SK-N-SH (cell line): ENCODE results near the gene KCNK6. TPM values are rescaled to one million over a fixed set of nuclear protein-coding genes. Genes with fewer than 3 reads are reported as not detected.
A peak's percentile ranks its signal among the peaks of the same experiment; 100 is the strongest.

Source experiments
- CTCF ChIA-PET: fragments of 300-600, 350-600 bp; formaldehyde crosslinking; extraction: SDS; loops from one replicate; lab custom pipeline; 2021; lab: Yijun Ruan, JAX
- POLR2A ChIA-PET: fragments of 350-600 bp; sonication (Branson Sonifier 250); formaldehyde crosslinking; extraction: SDS; loops from one replicate; lab custom pipeline; 2020; ENCODE audit warnings: antibody characterized with exemption, inconsistent platforms; lab: Yijun Ruan, JAX
- DNase-seq: peaks from one replicate; pipeline ENCODE4 v3.0.0; 2012
- H2AFZ ChIP-seq: fragments of 200-600 bp; sonication (generic); 2 replicates; pipeline ENCODE4 v1.8.1; 2016; ENCODE audit warnings: antibody characterized with exemption, mild to moderate bottlenecking, low read depth
- H3F3A ChIP-seq: fragments of 200-600 bp; sonication (generic); replicated peaks from 2 replicates; pipeline ENCODE3; 2016; ENCODE audit warnings: antibody characterized with exemption, mild to moderate bottlenecking; ENCODE audit not compliant: insufficient read depth
- H3K27ac ChIP-seq, 2 experiments: fragments of 200-500 bp in 1 of 2; fragments of 200-600 bp in 1 of 2; sonication (Bioruptor generic) in 1 of 2; sonication (generic), shearing (Covaris generic) in 1 of 2; 2 replicates each; pipeline versions ENCODE4 v1.5.1 to v1.6.1; 2014 to 2016; ENCODE audit warnings: low read depth in 2 of 2, inconsistent platforms in 1 of 2, low read length in 1 of 2, mild to moderate bottlenecking in 1 of 2, mixed read lengths in 1 of 2
- H3K27me3 ChIP-seq: fragments of 200-600 bp; sonication (generic), shearing (Covaris generic); 2 replicates; pipeline ENCODE4 v1.6.1; 2016; ENCODE audit warnings: mixed run types; ENCODE audit not compliant: insufficient read depth
- H3K36me3 ChIP-seq, 2 experiments: fragments of 200-500 bp in 1 of 2; fragments of 200-600 bp in 1 of 2; sonication (Bioruptor generic) in 1 of 2; sonication (generic) in 1 of 2; replicated peaks in 1 of 2; 2 replicates each; pipeline versions ENCODE3 to v1.5.1; 2014 to 2016; ENCODE audit warnings: low read length in 1 of 2, mild to moderate bottlenecking in 1 of 2; ENCODE audit not compliant: insufficient read depth in 2 of 2, control insufficient read depth in 1 of 2
- H3K4me1 ChIP-seq, 2 experiments: fragments of 200-500 bp in 1 of 2; fragments of 200-600 bp in 1 of 2; sonication (Bioruptor generic) in 1 of 2; sonication (generic), shearing (Covaris generic) in 1 of 2; 2 replicates each; pipeline versions ENCODE4 v1.5.1 to v1.6.1; 2014 to 2016; ENCODE audit warnings: low read depth in 1 of 2, low read length in 1 of 2, mixed run types in 1 of 2; ENCODE audit not compliant: insufficient read depth in 2 of 2, control insufficient read depth in 1 of 2
- H3K4me2 ChIP-seq: fragments of 200-600 bp; sonication (generic), shearing (Covaris generic); 2 replicates; pipeline ENCODE4 v1.6.1; 2017; ENCODE audit warnings: mixed run types
- H3K4me3 ChIP-seq, 2 experiments: fragments of 200-500 bp in 1 of 2; fragments of 200-600 bp in 1 of 2; sonication (Bioruptor generic) in 1 of 2; sonication (generic), shearing (Covaris generic) in 1 of 2; 2 replicates each; pipeline versions ENCODE4 v1.5.1 to v1.8.1; 2014 to 2016; ENCODE audit warnings: low read depth in 2 of 2, inconsistent platforms in 1 of 2, low read length in 1 of 2, mild to moderate bottlenecking in 1 of 2, mixed read lengths in 1 of 2, moderate library complexity in 1 of 2
- H3K79me2 ChIP-seq: fragments of 200-600 bp; sonication (generic); 2 replicates; pipeline ENCODE4 v1.8.1; 2017; ENCODE audit warnings: mild to moderate bottlenecking; ENCODE audit not compliant: insufficient read depth
- H3K9ac ChIP-seq: fragments of 200-600 bp; sonication (generic); 2 replicates; pipeline ENCODE4 v1.6.1; 2017; ENCODE audit warnings: mixed run types
- H3K9me2 ChIP-seq: fragments of 200-600 bp; sonication (generic); 2 replicates; pipeline ENCODE4 v1.6.1; 2017; ENCODE audit warnings: mixed run types
- H3K9me3 ChIP-seq: fragments of 200-600 bp; sonication (generic); 2 replicates; pipeline ENCODE4 v1.6.1; 2017; ENCODE audit warnings: mixed run types, mild to moderate bottlenecking, moderate library complexity
- H4K20me1 ChIP-seq: fragments of 200-600 bp; sonication (generic); 2 replicates; pipeline ENCODE4 v1.6.1; 2017; ENCODE audit warnings: mild to moderate bottlenecking, mixed run types; ENCODE audit not compliant: insufficient read depth
- EP300 ChIP-seq, 2 experiments: IDR thresholded peaks; 2 replicates each; pipeline versions ENCODE4 v1.4.0 to v1.6.1; 2012; ENCODE audit warnings: borderline replicate concordance in 1 of 2, low read depth in 1 of 2, low read length in 1 of 2
- FOSL2 ChIP-seq: IDR thresholded peaks from 2 replicates; pipeline ENCODE4 v1.4.0; 2012; ENCODE audit warnings: low read depth, mild to moderate bottlenecking, moderate library complexity, borderline replicate concordance
- FOXJ3 ChIP-seq: sonication (generic); formaldehyde crosslinking; IDR thresholded peaks from 2 replicates; pipeline ENCODE4 v1.5.1; 2020; ENCODE audit warnings: mild to moderate bottlenecking, missing genetic modification reagents
- FOXM1 ChIP-seq: IDR thresholded peaks from 2 replicates; pipeline ENCODE4 v1.4.0; 2012; ENCODE audit warnings: low read depth, mild to moderate bottlenecking
- GABPA ChIP-seq: IDR thresholded peaks from 2 replicates; pipeline ENCODE4 v1.4.0; 2012; ENCODE audit warnings: low read depth, mild to moderate bottlenecking
- JUND ChIP-seq: IDR thresholded peaks from 2 replicates; pipeline ENCODE4 v1.4.0; 2012
- MXI1 ChIP-seq: IDR thresholded peaks from 2 replicates; pipeline ENCODE4 v1.6.1; 2012; ENCODE audit warnings: mild to moderate bottlenecking, low read depth, low read length, improper control_type of control experiment
- NRF1 ChIP-seq: IDR thresholded peaks from 2 replicates; pipeline ENCODE4 v1.6.1; 2012; ENCODE audit warnings: low read depth, mild to moderate bottlenecking, low read length
- POLR2AphosphoS5 ChIP-seq: IDR thresholded peaks from 2 replicates; pipeline ENCODE4 v1.6.1; 2012; ENCODE audit warnings: low read depth, low read length
- RAD21 ChIP-seq: IDR thresholded peaks from 2 replicates; pipeline ENCODE4 v1.6.1; 2012; ENCODE audit warnings: mild to moderate bottlenecking, low read length
- RCOR1 ChIP-seq: fragments of 150-350 bp; IDR thresholded peaks from 2 replicates; pipeline ENCODE4 v1.6.1; 2017; ENCODE audit warnings: antibody characterized with exemption, low read length
- RFX5 ChIP-seq: IDR thresholded peaks from 2 replicates; pipeline ENCODE4 v1.6.1; 2012; ENCODE audit warnings: mild to moderate bottlenecking, improper control_type of control experiment, low read length
- RXRA ChIP-seq: IDR thresholded peaks from 2 replicates; pipeline ENCODE4 v1.4.0; 2012; ENCODE audit warnings: low read depth, mild to moderate bottlenecking, borderline replicate concordance
- SIN3A ChIP-seq: IDR thresholded peaks from 2 replicates; pipeline ENCODE4 v1.6.1; 2012; ENCODE audit warnings: low read depth, mild to moderate bottlenecking, low read length, moderate library complexity, borderline replicate concordance
- SMC3 ChIP-seq: IDR thresholded peaks from 2 replicates; pipeline ENCODE4 v1.6.1; 2012; ENCODE audit warnings: low read depth, low read length, improper control_type of control experiment
- TAF1 ChIP-seq: IDR thresholded peaks from 2 replicates; pipeline ENCODE4 v1.6.1; 2012; ENCODE audit warnings: low read depth, mild to moderate bottlenecking, low read length, moderate library complexity, borderline replicate concordance
- TCF12 ChIP-seq: IDR thresholded peaks from 2 replicates; pipeline ENCODE4 v1.4.0; 2012
- USF1 ChIP-seq: IDR thresholded peaks from 2 replicates; pipeline ENCODE4 v1.4.0; 2012; ENCODE audit warnings: low read depth, borderline replicate concordance
- YY1 ChIP-seq: IDR thresholded peaks from 2 replicates; pipeline ENCODE4 v1.4.0; 2012; ENCODE audit warnings: low read depth, mild to moderate bottlenecking
- WGBS: methylation state at CpG from one replicate; pipeline ENCODE4 v1.1.6; 2017; ENCODE audit warnings: low lambda C conversion rate; 5-methylcytosine and 5-hydroxymethylcytosine counted together
- polyA plus RNA-seq, 3 experiments: library from polyadenylated mRNA; depleted of rRNA; stranded (reverse); fragments of >200 nt; gene quantifications; 2 replicates each; pipeline ENCODE4 v1.2.3, GENCODE V29; 2012
- TF ChIP-seq, protein P1 (sequence below): IDR thresholded peaks from 2 replicates; pipeline ENCODE4 v1.4.0; 2012; ENCODE audit warnings: low read depth
- TF ChIP-seq, protein P2 (sequence below): IDR thresholded peaks from 2 replicates; pipeline ENCODE4 v1.4.0; 2012; ENCODE audit warnings: low read depth, borderline replicate concordance

KCNK6 gene
- polyA plus RNA-seq, 1 of the 3 experiments (the other 2 are of a cell fraction), result 0.26 TPM

GRCh38 chr19:38371081-38371480 lies 51.4 kb downstream of the KCNK6 start:
- Histone ChIP-seq H3K27ac (no peak overlapping the region), H3K9ac (no peak overlapping the region), H3F3A (no peaks in the 10 kb centered on the region), H3K79me2 (peaks cover 14% of the 10 kb centered on the region), H3K27me3 (no peaks in the 10 kb centered on the region), H3K9me3 (no peaks in the 10 kb centered on the region), H4K20me1 (peaks cover 7% of the 10 kb centered on the region), H3K9me2 (no peaks in the 10 kb centered on the region), H3K4me3 (no peak overlapping the region)
- WGBS, result 64% methylated on average over 6 of the region's 6 CpGs
- ChIA-PET POLR2A (no interaction called here), CTCF (interaction anchor here (0.6 kb wide), 1 partner anchor 32 kb away, joined by 3 read pairs; the partner anchor contains the start of gene FAM98C)
- TF ChIP-seq FOXJ3 (CRISPR knock-in tag), result no peak
- TF ChIP-seq SMC3, result no peak
- no peak for TF ChIP-seq RFX5
- TF ChIP-seq, protein P1, sequence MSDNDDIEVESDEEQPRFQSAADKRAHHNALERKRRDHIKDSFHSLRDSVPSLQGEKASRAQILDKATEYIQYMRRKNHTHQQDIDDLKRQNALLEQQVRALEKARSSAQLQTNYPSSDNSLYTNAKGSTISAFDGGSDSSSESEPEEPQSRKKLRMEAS, result no peak
- no peak for TF ChIP-seq NRF1
- TF ChIP-seq GABPA, result no peak
- no peak for TF ChIP-seq RAD21
- TF ChIP-seq YY1, result no peak
- no peak for TF ChIP-seq TAF1
- TF ChIP-seq RXRA, result no peak
- TF ChIP-seq FOSL2, result no peak
- no peak for TF ChIP-seq MXI1
- TF ChIP-seq RCOR1, result no peak
- TF ChIP-seq EP300 (IDR thresholded peaks at IDR 0.05; ENCODE audit: borderline replicate concordance in 1 of 2, low read depth in 1 of 2, low read length in 1 of 2), result no peak
- TF ChIP-seq SIN3A, result no peak
- TF ChIP-seq, all 33 proteins: peak for 0
- Histone ChIP-seq H3K4me1 (peaks cover 2 to 6% of the 10 kb centered on the region in 2 experiments; a peak in 3 of 4 replicates), H3K36me3 (no peaks in the 10 kb centered on the region), H2AFZ (no peak overlapping the region), H3K4me2 (no peak overlapping the region)
- DNase-seq, result no peak

GRCh38 chr19:38373907-38374331 lies 54.3 kb downstream of the KCNK6 start:
- peaks cover 24% of the 10 kb centered on the region for H4K20me1 ChIP-seq
- H3K36me3 ChIP-seq, result peaks cover 4 to 13% of the 10 kb centered on the region in 2 experiments
- H3K4me1 ChIP-seq, result peaks cover 6 to 14% of the 10 kb centered on the region in 2 experiments; a peak in 3 of 4 replicates
- H3K4me3 ChIP-seq, result peak overlapping the region; percentile 39 to 91
- H2AFZ ChIP-seq, result peak overlapping the region; percentile 97
- CTCF ChIA-PET, result interaction anchor here (0.6 to 1.9 kb wide), 11 partner anchors 11 to 472 kb away, joined by 3 to 12 read pairs (median 3); partner anchors contain the start of genes CATSPERG and FAM98C
- peak overlapping the region; percentile 51 to 87 for H3K27ac ChIP-seq
- H3K9me3 ChIP-seq, result no peaks in the 10 kb centered on the region
- DNase-seq, result no peak
- 77% methylated on average over 6 of the region's 6 CpGs for WGBS
- no peaks in the 10 kb centered on the region for H3K27me3 ChIP-seq
- H3K9ac ChIP-seq, result peak overlapping the region; percentile 33; the same call in 1 of the 2 replicates
- H3K4me2 ChIP-seq, result peak overlapping the region; percentile 83
- no peaks in the 10 kb centered on the region for H3F3A ChIP-seq
- POLR2A ChIA-PET, result interaction anchor here (0.6 to 3.6 kb wide), 11 partner anchors 11 to 1062 kb away, joined by 3 to 29 read pairs (median 4); partner anchors contain the start of genes CATSPERG, EIF3K, GGN and RPS16
- peaks cover 42% of the 10 kb centered on the region for H3K79me2 ChIP-seq
- H3K9me2 ChIP-seq, result no peaks in the 10 kb centered on the region
- TF ChIP-seq JUND (no peak), USF1 (no peak), FOXM1 (no peak), TAF1 (no peak; the same call in 1 of the 2 replicates), TCF12 (no peak), MXI1 (no peak), GABPA (no peak), RAD21 (no peak), POLR2AphosphoS5 (no peak), RCOR1 (no peak), RXRA (no peak), EP300 (IDR thresholded peaks at IDR 0.05; ENCODE audit: borderline replicate concordance in 1 of 2, low read depth in 1 of 2, low read length in 1 of 2) (no peak), SMC3 (no peak)
- TF ChIP-seq, protein P1, result no peak
- TF ChIP-seq, protein P2, sequence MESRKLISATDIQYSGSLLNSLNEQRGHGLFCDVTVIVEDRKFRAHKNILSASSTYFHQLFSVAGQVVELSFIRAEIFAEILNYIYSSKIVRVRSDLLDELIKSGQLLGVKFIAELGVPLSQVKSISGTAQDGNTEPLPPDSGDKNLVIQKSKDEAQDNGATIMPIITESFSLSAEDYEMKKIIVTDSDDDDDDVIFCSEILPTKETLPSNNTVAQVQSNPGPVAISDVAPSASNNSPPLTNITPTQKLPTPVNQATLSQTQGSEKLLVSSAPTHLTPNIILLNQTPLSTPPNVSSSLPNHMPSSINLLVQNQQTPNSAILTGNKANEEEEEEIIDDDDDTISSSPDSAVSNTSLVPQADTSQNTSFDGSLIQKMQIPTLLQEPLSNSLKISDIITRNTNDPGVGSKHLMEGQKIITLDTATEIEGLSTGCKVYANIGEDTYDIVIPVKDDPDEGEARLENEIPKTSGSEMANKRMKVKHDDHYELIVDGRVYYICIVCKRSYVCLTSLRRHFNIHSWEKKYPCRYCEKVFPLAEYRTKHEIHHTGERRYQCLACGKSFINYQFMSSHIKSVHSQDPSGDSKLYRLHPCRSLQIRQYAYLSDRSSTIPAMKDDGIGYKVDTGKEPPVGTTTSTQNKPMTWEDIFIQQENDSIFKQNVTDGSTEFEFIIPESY, result no peak
